Activated CD4-positive, alpha-beta T cell treated with anti-CD3 and anti-CD28 coated beads, Interleukin-2, amount 50 U/mL, for 16 hours (primary cell): Measurements from ENCODE around the gene ZNF488.

Experiments
- DNase-seq: peaks from one replicate; pipeline ENCODE4 v3.0.0-alpha.2; 2020

Gene ZNF488

DNA sequence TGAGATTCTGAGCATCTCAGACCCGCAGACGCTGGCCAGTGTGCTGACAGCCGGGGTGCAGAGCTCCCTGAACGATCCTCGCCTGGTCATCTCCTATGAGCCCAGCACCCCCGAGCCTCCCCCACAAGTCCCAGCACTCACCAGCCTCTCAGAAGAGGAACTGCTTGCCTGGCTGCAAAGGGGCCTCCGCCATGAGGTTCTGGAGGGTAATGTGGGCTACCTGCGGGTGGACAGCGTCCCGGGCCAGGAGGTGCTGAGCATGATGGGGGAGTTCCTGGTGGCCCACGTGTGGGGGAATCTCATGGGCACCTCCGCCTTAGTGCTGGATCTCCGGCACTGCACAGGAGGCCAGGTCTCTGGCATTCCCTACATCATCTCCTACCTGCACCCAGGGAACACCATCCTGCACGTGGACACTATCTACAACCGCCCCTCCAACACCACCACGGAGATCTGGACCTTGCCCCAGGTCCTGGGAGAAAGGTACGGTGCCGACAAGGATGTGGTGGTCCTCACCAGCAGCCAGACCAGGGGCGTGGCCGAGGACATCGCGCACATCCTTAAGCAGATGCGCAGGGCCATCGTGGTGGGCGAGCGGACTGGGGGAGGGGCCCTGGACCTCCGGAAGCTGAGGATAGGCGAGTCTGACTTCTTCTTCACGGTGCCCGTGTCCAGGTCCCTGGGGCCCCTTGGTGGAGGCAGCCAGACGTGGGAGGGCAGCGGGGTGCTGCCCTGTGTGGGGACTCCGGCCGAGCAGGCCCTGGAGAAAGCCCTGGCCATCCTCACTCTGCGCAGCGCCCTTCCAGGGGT, 35.2 kb downstream of the ZNF488 start:
- DNase-seq = no peak

DNA sequence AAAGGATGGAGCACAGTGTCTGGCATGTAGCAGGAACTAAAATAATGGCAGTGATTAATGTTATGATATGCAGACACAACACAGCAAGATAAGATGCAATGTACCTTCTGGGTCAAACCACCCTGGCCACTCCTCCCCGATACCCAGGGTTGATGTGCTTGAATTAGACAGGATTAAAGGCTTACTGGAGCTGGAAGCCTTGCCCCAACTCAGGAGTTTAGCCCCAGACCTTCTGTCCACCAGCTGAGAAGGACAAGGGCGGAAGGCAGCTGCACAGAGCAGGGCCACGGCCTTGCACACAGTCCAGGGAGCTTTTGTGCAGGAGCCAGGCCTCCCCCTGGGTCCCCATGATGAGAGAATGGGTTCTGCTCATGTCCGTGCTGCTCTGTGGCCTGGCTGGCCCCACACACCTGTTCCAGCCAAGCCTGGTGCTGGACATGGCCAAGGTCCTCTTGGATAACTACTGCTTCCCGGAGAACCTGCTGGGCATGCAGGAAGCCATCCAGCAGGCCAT, 35.9 kb downstream of the ZNF488 start, which contains the start of gene RBP3:
TSS of gene RBP3 (plus strand) at position 226 of the 514 bp plus-strand sequence. CDS start at position 348, 122 bp downstream.
- no peak for DNase-seq

DNA sequence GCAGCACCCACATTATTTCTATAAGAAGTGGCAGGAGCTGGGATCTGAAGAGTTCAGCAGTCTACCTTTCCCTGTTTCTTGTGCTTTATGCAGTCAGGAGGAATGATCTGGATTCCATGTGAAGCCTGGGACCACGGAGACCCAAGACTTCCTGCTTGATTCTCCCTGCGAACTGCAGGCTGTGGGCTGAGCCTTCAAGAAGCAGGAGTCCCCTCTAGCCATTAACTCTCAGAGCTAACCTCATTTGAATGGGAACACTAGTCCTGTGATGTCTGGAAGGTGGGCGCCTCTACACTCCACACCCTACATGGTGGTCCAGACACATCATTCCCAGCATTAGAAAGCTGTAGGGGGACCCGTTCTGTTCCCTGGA, 36.8 kb downstream of the ZNF488 start:
- DNase-seq = no peak

DNA sequence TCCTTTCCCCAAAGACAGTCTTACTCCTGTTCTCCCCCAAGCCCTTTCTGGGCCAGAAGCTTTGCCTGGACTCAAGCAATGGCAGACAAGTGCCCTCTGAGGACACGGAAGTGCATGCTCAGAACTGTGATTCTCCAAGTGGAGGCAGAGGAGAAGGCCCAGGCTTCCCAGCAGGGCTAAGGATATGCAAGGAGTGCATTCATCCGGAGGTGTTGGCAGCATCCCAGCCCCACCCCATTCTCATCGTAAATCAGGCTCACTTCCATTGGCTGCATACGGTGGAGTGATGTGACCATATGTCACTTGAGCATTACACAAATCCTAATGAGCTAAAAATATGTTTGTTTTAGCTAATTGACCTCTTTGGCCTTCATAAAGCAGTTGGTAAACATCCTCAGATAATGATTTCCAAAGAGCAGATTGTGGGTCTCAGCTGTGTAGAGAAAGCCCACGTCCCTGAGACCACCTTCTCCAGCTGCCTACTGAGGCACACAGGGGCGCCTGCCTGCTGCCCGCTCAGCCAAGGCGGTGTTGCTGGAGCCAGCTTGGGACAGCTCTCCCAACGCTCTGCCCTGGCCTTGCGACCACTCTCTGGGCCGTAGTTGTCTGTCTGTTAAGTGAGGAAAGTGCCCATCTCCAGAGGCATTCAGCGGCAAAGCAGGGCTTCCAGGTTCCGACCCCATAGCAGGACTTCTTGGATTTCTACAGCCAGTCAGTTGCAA, 37.4 kb downstream of the ZNF488 start:
- no peak for DNase-seq

DNA sequence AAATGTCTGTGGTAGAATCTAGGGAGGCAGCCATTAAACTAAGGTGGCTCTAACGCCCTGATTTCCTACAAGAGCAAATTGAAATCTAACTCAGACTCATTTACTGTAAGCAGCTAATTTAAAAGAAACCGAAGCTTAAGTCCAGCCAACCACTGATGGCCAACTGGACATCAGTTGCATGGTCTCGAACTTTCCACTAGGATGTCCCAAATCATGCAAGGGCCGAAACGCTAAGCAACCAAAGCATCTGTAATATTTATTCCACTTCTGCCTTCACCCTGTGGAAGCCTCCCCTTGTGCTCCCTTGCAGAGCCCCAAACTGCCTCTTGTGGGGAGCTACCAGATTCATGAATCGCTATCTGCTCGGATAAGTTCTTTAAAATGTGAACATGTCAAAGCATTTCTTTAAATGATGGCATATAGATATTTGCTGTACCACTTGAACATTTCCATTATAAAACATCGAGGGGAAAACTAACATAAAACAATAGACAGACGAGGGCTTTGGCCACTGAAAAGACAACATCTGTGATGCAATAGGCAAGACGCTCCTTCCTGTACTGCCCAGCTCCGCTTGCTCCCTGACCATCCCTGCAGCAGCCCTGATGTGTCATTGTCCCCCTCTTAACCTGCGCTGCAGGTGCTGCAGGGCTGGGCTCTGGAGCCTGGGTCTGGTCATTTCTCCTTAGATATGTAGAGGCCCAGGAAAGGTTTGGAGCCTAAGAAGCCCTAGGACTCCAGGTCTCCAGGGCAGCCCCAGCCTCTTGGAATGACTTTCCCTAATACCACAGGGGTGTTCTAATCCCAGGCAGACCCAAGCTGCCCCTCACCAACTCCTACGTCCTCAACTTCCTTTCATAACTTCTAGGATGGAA, 38.9 kb downstream of the ZNF488 start:
- DNase-seq = no peak

DNA sequence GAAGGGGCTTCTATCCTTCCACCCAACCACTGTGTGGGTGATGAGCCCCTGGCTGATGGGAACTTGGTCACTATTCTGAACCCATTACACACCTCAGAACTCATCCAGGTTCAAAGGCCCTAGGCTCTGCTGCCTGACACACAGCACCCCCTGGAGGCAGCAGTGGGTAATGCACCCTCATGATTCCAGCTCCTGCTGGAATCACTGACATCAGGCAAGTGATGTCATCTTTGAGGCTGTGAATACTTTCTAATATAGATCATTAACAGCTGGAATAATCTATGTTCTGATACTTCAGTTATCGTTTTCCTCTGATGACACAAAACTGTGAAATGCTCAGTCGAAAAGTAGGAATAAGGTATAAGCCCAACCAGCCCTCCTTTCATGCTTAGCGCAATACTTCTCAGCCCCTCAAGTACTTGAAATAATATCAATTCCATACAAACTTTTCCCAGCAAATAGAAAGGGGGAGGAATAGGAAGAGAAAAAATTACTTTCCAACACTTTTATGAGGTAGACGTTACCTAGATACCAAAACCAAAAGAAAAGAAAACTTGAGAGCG, 43.4 kb downstream of the ZNF488 start:
- DNase-seq = peak; percentile 57

DNA sequence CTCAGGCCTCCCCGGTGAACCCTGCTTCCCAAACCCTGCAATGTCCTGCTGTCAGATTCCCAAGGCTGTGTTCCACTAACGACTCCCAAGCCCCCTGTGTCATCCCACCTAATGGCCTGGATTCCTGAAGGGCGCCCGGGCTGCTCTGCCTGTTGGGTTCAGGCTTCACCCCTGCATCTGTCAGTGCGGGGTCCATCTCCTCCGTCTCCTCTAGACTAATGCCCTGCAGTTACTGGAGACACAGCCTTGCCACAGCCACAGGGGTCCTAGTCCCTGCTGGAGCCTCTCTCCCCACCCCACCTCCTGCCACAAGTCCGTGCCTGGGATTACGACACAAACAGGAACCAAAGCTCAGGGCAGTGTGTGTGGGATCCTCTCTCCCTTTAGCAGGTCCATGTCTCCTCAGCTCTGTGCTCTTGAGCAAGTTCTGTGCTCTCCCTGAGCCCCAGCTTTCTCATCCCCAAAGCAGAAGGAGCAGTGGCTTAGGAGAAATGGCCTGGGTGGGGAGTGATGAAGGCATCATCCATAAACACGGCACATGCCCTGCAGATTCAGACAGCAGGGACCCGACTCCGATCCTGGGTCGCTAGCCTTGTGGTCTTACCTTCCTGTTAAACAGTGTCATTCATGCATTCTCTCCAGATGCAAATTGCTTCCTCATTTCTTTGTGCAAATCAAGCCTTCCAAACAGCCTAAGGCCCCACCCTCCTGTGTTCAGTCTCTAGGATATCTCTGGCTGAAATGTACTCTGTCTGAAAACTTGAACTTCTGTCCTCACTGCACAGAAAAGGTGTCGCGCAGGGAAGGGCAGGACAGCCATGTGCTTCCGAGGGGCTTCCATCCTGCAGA, 44.1 kb downstream of the ZNF488 start:
- no peak for DNase-seq

DNA sequence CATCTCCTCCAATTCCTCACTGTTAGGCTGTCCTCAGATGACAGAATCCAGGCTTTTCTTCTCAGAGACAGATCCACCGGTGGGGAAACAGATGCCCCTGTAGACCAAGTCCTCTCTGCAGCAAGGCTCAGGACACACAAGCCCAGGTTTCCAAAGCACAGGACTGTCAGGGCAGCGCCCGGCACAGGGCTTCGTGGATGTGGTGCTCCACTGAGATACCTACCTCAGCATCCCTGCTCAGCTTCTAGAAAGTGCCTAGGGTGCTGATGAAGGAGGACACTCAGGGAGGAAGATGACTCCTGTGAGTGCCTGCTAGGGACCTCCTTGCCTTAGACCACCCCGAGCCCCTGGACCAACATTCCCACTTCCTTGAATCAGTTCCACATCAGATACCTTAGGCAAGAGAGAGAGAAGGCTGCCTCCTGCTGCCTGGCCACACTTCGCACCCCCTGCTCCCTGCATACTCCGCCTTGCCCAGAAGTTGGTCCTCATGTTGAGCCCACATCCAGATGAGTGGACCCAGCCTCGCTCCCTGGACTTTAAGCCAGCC, 44.8 kb downstream of the ZNF488 start:
- no peak for DNase-seq

DNA sequence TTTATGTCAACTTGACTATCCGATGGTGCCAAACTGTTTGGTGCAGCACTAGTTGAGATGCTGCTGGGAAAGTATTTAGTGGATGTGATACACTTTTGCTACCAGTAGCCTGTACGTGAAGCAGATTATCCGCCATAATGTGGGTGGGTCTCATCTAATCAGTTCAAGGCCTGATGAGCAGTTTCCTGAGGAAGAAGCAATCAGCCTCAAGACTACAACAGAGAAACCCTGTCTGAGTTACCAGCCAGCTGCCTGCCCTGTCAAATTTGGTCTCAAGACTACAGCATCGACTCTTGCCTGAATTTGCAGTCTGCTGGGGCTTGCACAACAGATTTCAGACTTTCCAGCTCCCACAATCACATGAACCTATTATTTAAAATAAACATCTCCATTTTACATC, 46.8 kb downstream of the ZNF488 start:
- DNase-seq = no peak

DNA sequence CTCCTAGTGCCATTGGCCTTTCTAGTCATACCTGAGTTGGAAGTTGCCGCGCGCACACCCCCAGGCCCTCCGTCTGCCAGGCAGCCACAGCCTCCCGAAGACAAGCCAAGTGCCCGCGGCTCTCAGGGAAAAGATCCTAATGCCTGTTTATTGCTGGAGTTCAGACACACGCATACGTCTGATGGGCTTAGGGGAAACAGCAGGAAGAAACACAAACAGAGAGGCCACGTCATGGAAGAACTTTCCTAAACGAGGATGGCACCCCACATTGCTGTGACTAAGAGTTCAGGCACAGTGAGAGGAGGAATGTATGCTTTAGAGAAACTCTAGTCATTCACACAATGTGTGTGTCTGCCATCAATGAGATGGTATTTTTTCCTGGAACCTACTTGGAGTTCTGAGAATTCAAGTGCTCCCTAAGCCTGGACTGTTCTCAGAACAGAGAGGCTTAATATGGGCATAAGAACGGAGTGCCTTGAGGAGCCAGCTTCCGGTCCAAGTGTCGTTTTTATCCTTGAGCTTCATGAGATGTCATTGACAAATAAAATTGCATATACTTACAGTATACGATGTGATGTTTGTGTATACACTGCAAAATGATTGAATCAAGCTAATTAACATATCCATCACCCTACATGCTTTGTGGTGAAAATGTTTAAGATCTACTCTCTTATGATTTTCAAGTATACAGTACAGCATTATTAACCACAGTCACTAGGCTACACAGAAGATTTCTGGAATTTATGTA, 47.5 kb downstream of the ZNF488 start:
- DNase-seq = no peak

DNA sequence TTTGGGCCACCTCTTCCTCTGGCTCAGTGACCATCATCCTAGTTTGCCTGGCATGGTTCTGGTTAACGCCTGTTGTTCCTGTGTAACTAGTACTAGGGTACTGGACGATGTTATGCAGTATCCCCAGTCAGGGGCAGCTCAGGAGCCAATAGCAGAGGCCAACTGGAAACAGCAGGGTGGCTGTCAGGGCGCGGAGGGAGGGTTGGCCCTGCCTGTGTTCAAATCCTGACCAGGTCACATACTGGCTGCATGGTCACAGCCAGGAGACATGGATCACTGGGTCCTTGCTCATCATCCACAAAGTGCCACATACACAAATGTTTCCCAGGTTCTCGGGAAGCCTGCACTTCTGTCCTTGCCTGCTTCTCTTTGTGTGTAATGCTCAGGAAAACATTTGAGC, 48.2 kb downstream of the ZNF488 start:
- DNase-seq = no peak

DNA sequence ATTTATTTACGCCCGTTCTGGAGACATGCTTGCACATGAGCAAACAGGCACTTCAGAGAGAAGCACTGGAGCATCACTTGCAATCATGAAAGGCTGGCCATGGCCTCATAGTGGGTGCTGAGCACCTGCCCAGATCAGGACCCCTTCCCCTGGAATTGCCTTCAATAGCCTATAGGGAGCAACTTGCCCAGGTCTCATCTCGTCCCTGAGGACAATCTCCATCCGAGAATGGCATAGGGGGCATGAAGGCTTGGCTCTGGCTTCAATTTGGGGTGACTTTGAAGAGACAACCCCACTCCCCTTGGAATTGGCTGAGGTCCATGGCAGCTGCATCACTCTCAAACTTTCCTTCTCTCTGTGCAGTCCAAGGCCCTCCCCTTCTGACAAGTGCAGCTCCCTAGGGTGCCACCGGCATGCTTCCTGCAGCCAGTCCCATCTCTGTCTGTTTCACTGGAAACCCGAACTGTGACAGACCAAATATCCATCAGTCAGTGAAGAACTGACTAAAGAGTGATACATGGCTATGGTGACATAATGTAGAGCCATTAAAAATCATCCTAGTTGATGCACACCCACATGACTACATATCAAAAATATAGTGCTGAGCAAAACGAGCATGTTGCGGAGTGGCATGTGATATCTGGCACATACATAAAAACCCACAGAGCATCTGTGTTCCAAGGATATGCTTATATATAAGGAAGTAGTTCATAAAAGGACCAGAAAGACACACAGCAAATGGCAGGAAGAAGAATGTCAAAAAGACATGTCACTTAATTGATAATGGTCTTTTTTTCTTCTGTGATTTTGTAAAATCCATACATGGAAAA, 49.4 kb downstream of the ZNF488 start:
- DNase-seq = no peak

DNA sequence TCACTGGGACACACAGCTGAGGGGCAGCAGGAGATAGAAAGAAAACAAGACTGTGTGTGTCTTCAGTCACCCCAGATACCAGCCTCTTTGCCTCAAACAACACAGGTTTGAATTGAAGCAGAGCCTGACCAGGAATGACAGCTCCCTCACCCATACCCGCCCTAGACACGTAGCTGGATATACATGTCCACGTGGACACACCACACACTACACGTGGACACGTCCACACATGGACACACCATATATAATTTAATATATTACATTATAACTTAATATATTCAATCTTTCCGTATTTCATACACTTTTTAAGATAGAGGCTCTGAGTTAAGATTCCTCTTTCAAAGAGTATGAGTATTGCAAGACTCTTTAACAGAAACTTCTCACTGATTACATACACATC, 50.6 kb downstream of the ZNF488 start:
- DNase-seq = no peak

DNA sequence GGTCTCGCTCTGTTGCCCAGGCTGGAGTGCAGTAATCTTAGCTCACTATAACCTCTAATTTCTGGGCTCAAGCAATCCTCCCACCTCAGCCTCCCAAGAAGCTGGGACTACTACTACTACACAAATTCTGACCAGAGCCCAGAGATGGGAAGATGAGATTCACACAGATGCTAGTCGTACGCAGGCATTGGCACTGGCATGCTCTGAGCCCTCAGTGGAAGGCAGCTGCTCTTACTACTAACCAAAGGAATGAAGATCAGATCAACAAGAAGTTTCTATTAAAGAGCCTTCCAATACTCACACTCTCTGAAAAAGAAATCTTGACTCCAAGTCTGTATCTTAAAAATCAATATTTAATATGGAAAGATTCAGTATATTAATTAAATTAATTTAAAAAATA, 51.1 kb downstream of the ZNF488 start:
- DNase-seq = no peak

DNA sequence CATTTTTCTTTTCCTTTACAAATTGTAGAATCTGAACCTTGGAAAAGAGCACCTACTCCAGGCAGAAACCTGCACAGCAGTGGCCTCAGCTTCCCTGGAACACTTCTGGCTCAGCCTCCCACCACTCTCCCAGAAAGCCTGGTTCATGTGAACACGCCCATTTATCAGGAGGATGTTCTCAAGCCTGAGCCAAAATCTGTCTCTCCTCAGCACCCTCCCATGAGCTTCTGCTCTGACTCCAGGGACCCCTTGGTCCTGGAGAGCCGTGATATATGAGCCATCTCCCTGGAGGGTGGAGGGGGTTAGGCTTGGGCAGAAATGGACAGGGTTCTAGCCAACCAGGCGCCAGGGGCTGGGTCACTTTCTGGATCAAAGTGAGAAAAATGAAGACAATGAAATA, 51.7 kb downstream of the ZNF488 start:
- no peak for DNase-seq

DNA sequence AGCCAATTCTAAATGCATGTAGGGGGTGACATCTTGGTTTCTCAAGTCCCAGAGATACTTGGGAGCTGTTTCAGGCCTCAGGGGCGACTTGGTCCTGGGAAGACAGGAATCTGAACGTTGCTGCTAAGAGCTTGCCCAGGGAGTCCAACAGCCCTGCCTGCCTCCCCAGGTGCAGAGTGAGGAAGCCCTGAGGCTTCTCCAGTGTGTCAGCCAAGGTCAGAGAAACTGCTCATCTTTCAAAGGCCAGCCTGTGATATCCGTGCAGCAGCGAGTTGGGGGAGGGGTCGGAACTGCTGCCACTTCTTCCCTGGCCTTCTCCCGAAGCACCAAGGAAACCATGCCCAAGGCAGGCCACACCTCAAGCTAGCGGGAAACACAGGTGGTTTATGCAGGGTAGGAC, 52.1 kb downstream of the ZNF488 start:
- no peak for DNase-seq

DNA sequence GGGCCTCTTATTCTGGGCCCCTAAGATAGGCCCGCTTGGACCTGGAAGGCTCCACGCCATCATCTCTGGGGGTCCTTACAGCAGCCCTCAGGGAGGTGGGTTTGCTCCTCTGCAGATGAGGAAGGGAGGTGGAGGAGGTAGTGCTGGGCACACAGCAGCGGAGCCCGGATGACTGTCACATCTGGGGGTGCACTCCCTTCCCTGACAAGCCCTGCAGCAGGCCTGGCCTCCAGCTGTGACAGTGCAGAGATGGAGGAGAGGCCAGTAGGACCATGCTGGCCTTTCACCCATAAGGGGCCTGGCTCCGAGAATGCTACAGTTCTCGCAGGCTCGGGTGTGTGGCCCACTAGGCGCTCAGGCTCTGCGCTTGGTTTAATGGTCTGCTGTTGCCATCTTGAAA, 52.6 kb downstream of the ZNF488 start:
- DNase-seq = no peak

DNA sequence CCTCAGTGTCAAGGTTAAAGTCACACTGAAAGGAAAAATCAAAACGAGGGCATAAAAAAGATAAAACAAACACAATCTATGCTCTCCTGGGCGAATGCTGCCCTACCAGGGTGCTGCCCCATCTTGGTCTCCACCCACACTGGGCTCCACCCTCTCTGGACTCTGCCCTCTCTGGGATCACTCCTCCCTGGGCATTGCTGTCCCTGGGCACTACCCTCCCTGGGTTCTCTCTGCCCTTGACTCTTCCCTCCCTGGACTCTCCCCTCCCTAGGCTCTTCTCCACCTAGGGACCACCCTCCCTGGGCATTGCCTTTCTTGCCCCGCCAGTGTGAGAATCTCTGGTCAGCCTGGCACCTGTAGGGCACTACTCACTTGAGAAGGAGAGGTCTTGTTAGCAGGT, 53.3 kb downstream of the ZNF488 start:
- no peak for DNase-seq

DNA sequence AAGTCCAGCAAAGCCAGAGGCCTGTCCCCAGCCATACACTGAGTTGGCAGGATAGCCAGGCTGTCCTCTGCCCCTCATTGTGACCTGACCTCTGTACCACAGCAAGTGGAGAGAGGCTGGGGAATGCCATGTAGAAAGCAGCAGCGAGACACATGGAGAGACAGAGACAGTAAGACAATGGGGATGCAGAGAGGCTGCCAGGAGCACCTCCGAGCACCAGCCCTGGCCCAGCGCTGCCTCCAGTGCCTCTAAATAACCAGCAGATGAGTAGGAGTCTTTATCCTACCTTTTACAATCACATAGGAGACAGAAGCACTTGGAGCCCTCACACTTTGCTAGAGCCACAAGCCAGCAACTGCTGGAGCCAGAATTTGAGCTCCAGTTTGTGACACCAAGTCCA, 53.7 kb downstream of the ZNF488 start:
- DNase-seq = no peak

DNA sequence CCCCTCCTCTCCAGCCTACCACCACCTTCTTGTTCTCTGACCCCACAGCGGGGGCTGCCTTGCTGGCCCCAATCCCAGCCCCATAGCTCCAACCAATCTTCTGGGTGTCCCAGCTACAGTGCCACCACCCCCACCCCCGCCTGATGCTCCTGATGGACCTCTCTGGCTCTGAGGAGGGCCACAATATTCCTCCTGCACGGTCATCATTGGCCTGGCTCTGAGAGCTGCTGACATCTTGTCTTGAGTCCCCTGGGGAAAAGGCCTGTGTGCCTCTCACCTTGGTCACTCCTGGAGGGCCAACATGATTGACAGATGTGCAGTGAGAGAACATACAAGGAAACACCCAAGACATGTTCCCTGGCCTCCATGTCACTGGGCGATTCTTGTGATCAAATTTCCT, 54.2 kb downstream of the ZNF488 start:
- no peak for DNase-seq
